Measurements from ENCODE around the gene ARL6IP1.

The ARL6IP1 gene

GRCh38 chr16:18811925-18812324 is 10.6 kb upstream of the ARL6IP1 start:
- Histone ChIP-seq H3K27ac (no peak overlapping the region), H3K4me3 (no peak overlapping the region)

GRCh38 chr16:18809165-18809564 is 7.8 kb upstream of the ARL6IP1 start:
- Histone ChIP-seq H3K4me3 (no peak overlapping the region), H3K27ac (no peak overlapping the region)
- TF ChIP-seq CTCF (IDR thresholded peaks at IDR 0.05), result no peak
- no peak for DNase-seq (ENCODE audit: low spot score)

More at GRCh38 chr16:18811925-18812324, 10.6 kb upstream of the ARL6IP1 start:
- no peak for TF ChIP-seq CTCF (IDR thresholded peaks at IDR 0.05)
- no peak for DNase-seq (ENCODE audit: low spot score)

- DNase-seq (ENCODE audit: low spot score), result no peak
- H3K27ac ChIP-seq, result no peak overlapping the region
- H3K4me3 ChIP-seq, result no peak overlapping the region
- no peak for TF ChIP-seq CTCF (IDR thresholded peaks at IDR 0.05)
Measured at GRCh38 chr16:18805257-18805773, 4.0 kb upstream of the ARL6IP1 start.

- Histone ChIP-seq H3K4me3 (no peak overlapping the region), H3K27ac (no peak overlapping the region)
- TF ChIP-seq CTCF (IDR thresholded peaks at IDR 0.05), result no peak
- DNase-seq (ENCODE audit: low spot score), result no peak
Measured at GRCh38 chr16:18804540-18804939, 3.2 kb upstream of the ARL6IP1 start.

- Histone ChIP-seq H3K27ac (no peak overlapping the region), H3K4me3 (no peak overlapping the region)
- no peak for TF ChIP-seq CTCF (IDR thresholded peaks at IDR 0.05)
- DNase-seq (ENCODE audit: low spot score), result no peak
Measured at GRCh38 chr16:18803569-18804462, 2.5 kb upstream of the ARL6IP1 start.

GRCh38 chr16:18802767-18803343 is 1.5 kb upstream of the ARL6IP1 start:
- no peak for DNase-seq (ENCODE audit: low spot score)
- H3K4me3 ChIP-seq, result no peak overlapping the region
- TF ChIP-seq CTCF (IDR thresholded peaks at IDR 0.05), result no peak
- H3K27ac ChIP-seq, result no peak overlapping the region

All from coronary artery (tissue), 2 donors.